ENCODE measurements around the gene DPYD. TPM values are rescaled to one million over a fixed set of nuclear protein-coding genes. Genes with fewer than 3 reads are reported as not detected.

Gene DPYD
- total RNA-seq, 1 donor from 2014 or later, result 124 TPM

GRCh38 chr1:97202481-97203380, 718.1 kb downstream of the DPYD start:
- DNase-seq (ENCODE audit: low spot score), result no peak

DNA sequence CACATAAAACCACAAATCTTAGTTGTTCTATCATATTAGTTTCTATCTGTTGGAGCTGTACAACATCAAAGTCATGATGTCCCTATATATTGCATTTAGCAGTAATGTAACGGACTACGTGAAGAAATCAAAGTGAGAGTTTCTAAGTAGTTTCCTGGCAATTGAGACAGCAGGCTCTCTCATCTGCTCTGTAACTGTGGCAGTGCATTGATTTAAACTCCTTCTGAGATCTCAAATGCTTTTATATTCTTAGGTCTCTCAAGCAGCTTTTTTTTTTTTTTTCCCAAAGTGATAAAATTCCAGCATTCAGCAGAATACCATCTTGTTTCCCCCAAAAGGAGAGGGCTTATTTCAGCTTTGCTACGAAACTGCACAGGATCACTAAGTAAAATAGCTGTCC, 719.2 kb downstream of the DPYD start:
- DNase-seq (ENCODE audit: low spot score), result no peak

- no peak for DNase-seq (ENCODE audit: low spot score)
Measured at GRCh38 chr1:97200595-97200994, 720.2 kb downstream of the DPYD start.

DNA sequence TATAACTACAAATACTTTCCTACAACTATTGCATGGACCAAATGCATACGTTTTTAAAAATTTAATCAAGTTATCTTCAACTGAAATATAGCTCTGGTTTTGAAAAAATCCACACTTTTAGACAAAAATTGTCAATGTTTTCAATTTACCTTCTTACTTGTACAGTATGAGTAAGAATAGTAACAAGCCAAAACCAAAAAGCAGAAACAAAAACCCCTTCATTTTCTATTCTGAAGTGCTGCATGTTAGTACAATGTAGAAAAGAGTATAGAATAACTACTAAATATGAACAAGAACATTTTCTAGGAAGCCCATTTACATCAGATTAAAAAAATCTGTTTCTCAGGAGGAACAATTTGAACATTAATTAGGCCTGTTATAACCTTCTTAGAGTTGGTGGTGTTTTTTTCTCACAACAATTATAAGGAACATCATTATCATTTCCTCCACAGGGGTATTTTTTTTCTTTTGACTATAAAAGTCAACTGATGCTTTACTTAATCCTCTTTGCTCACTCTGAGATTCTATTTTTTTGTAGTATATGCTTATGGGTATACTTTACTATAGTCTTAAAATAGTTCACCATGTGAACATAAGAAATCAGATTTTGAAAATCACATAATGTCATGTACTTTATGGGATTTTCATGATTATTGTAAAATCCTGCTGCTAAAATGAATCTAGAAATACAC, 723.9 kb downstream of the DPYD start:
- DNase-seq (ENCODE audit: low spot score), result no peak

GRCh38 chr1:97192872-97193572, 727.8 kb downstream of the DPYD start:
- DNase-seq (ENCODE audit: low spot score), result peak; percentile 67

GRCh38 chr1:97190326-97190725, 730.5 kb downstream of the DPYD start:
- DNase-seq (ENCODE audit: low spot score), result no peak

GRCh38 chr1:97186381-97186780, 734.5 kb downstream of the DPYD start:
- DNase-seq (ENCODE audit: low spot score), result no peak

DNA sequence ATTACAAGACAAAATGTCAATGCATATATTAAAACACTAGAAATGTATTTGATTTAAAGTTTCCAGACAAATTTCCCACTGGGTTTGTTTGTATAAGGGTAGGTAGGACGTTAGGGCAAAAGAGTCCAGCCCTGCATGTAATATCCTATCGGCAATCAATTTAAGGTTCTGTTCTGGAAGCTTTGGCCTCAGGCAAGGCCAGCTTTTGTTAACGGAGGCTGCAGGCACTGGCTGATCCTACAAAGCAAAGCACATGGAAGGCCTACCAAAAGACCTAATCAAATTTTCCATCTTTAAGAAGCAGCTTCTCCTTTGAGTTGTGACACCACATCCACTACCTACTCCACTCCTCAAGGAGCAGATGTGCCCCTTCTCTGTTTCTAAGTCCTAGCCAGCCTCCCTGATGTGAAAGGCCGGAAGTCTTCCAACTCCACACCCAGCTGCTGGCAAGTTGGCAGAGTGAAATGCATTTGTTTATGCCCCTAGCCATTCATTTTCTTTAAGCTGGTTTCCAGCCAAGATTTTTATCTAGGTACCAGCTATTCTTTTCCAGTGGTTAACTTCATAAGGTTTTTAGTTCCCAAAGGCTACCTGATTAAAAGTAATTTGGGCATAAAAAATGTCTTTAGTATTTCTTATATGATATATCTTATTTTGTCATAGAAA, 746.7 kb downstream of the DPYD start:
- DNase-seq (ENCODE audit: low spot score), result no peak

DNA sequence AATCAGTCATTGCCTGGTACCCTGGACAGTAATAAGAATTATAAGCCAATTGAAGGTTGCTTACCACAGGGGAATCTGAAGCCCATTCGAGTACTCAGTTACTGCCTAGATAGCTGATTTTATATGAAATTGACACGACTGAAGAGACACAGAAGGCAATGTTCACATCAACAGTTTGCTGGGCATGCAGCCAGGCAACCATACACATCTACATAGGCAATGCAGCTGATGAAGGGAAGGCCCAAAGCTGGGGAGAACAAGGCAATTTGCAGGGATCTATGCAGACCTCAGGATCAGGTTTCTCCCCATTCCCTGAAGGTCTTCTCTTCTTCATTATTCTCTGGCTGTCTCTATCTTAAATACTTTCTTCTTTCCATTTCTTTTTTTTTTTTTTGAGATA, 750.5 kb downstream of the DPYD start:
- DNase-seq (ENCODE audit: low spot score), result no peak

DNA sequence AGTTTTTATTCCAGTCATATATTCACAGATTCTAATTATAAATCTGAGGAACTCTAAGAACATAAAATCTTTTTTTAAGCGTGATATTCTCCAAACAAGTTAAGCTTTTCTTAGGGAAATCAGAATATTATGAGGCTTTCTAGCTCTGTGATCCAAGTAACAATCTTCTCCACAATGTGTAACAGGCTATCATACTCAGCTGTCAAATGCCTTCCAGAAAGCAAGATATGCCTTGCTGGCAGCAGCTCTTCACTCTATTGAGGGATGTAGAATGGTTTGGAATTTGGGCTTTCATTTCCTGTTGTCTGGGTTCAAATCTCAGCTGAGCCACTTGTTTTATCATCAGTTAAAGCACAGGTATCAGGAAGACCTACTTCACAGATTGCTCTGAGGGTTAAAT, 752.8 kb downstream of the DPYD start:
- DNase-seq (ENCODE audit: low spot score), result no peak

DNA sequence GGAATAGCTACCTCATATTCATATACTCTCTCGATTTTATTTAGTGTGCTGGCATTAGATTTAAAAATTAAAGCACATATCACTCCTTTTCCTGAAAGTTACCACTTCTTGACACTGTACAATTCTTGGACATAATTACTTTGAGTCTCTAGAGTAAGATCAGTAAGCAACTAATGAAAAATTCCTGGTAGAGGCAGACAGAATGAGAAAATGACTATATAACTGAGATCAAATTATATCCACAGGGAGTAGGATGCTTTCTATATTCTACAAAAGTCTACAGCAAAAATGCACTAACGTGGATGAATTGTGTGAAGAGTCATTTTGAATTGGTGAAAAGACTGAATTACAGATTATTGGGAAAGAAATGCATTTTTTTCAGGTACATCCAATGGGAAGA, 753.6 kb downstream of the DPYD start:
- DNase-seq (ENCODE audit: low spot score), result no peak

- DNase-seq (ENCODE audit: low spot score), result no peak
Measured at GRCh38 chr1:97166626-97167025, 754.2 kb downstream of the DPYD start.

DNA sequence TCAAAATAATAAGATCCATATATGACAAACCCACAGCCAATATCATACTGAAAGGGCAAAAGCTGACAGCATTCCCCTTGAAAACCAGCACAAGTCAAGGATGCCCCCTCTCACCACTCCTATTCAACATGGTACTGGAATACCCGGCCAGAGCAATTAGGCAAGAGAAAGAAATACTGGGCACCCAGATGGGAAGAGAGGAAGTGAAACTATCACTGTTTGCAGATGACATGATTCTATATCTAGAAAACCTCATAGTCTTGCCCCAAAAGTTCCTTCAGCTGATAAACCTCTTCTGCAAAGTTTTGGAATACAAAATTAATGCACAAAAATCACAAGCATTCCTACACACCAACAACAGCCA, 756.6 kb downstream of the DPYD start:
- no peak for DNase-seq (ENCODE audit: low spot score)

DNA sequence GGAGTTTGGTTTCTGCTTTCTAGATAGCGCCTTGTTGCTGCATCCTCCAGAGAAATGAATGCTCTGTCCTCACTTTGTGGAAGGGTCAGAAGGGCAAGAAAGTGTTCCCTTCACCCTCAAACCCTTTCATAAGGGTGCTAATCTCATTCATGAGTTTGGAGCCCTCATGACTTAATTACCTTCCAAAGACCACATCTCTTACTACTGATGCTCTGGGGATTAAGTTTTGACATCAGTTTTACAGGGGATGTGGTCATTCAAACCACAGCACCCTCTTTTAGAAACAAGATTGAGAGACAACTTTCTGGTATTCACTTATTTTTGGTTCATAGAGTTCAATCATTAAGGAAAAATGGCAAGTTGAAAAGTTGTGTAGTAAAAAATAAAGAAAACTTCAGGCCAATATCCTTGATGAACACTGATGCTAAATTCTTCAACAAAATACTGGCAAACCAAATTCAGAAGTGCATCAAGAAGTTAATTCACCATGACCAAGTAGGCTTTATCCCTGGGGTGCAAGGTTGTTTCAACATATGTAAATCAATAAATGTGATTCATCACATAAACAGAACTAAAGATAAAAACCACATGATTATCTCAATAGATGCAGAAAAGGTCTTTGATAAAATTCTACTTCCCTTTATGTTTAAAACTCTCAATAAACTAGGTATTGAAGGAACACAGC, 757.1 kb downstream of the DPYD start:
- no peak for DNase-seq (ENCODE audit: low spot score)

DNA sequence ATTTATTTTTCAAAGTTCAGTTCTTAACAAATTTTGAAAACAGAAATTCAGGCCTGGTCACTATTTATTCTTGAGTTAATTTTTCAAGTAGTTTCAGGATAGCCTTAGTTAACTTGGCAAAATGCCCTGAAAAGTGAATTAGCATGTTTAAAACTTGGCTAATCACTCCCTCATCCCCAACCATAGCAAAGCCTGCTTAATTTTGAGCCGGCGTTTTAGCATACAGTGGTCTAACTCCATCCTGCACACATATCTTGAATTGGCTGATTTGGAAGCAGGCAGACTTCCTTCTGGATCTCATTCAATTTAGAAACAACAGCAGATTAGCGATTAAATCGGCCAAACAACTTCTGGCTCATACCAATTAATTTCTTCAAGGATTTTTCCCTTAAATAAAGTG, 760.0 kb downstream of the DPYD start:
- no peak for DNase-seq (ENCODE audit: low spot score)

- no peak for DNase-seq (ENCODE audit: low spot score)
Measured at GRCh38 chr1:97159342-97159741, 761.5 kb downstream of the DPYD start.

- no peak for DNase-seq (ENCODE audit: low spot score)
Measured at GRCh38 chr1:97158691-97159096, 762.1 kb downstream of the DPYD start.

- DNase-seq (ENCODE audit: low spot score), result no peak
Measured at GRCh38 chr1:97157991-97158390, 762.8 kb downstream of the DPYD start.

DNA sequence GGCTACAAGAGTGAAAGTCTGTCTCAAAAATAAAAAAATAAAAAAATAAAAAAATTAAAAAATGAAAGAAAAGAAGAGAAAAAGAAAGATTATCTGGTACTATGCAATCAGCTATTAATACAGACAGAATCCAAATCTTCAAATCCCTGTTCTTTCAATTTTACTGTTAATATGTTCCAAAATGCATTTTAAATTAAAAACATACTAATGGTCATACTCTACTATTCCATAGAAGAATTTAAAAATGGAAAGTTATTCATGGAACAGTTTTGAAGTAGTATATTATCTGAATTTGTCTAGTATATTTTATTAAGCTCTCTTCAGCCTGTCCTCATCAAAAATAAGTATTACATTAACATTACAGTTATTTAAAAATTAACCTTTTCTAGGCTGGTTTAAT, 769.2 kb downstream of the DPYD start:
- no peak for DNase-seq (ENCODE audit: low spot score)

GRCh38 chr1:97145321-97145956, 775.4 kb downstream of the DPYD start:
- DNase-seq (ENCODE audit: low spot score), result no peak

DNA sequence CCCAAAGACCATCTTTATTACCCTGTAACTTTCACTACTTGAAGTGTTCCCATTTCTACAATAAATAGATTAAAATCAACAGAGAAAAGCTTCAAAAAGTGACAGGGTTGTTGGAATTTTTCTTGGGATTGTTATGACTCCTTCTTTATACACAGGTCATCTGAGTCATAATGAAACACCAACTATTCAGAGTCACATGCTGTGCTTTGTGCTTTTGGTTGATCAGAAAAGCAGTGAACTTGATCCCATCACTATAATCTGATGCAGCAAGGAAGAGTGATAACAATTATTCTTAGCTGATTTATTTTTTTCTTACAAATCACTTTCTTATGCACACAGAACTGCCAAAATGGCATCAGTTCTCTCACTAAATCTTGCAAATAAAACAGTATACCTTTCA, 776.3 kb downstream of the DPYD start:
- DNase-seq (ENCODE audit: low spot score), result no peak

All from mucosa of gallbladder (tissue), 1 donor.